Endothelial cell (in vitro differentiated cells): Measurements from ENCODE around the gene TIGD1. TPM values are rescaled to one million over a fixed set of nuclear protein-coding genes. Genes with fewer than 3 reads are reported as not detected.

ENCODE experiments used
- DNase-seq: peaks from one replicate; pipeline ENCODE4 v3.0.0; 2021; ENCODE audit warnings: low spot score
- H3K27ac Mint-ChIP-seq: one replicate; pipeline ENCODE4 v1.8.0; 2021; ENCODE audit warnings: mixed read lengths, inconsistent platforms; ENCODE audit not compliant: unreplicated experiment
- H3K27me3 Mint-ChIP-seq: one replicate; pipeline ENCODE4 v1.8.0; 2021; ENCODE audit warnings: mild to moderate bottlenecking, moderate library complexity, mixed read lengths, inconsistent platforms; ENCODE audit not compliant: unreplicated experiment
- H3K36me3 Mint-ChIP-seq: one replicate; pipeline ENCODE4 v1.8.0; 2021; ENCODE audit warnings: mild to moderate bottlenecking, low read depth, mixed read lengths, inconsistent platforms; ENCODE audit not compliant: unreplicated experiment
- H3K4me1 Mint-ChIP-seq: one replicate; pipeline ENCODE4 v1.8.0; 2021; ENCODE audit warnings: mild to moderate bottlenecking, mixed read lengths, inconsistent platforms; ENCODE audit not compliant: unreplicated experiment
- H3K4me3 Mint-ChIP-seq: one replicate; pipeline ENCODE4 v1.8.0; 2021; ENCODE audit warnings: mild to moderate bottlenecking, mixed read lengths, inconsistent platforms; ENCODE audit not compliant: unreplicated experiment
- H3K9me3 Mint-ChIP-seq: one replicate; pipeline ENCODE4 v1.8.0; 2021; ENCODE audit warnings: mixed read lengths, inconsistent platforms; ENCODE audit not compliant: unreplicated experiment
- total RNA-seq: library from RNA; stranded (reverse); fragmentation: NEBNext Ultra II Directional; extraction: Animal tissue kit (Norgen Biotek cat#: 25700); gene quantifications from one replicate; pipeline ENCODE4 v1.2.1, GENCODE V29; 2021; ENCODE audit not compliant: unreplicated experiment
- TF ChIP-seq, protein P1 (sequence below): fragments of 200-600 bp; sonication (generic); IDR thresholded peaks from one replicate; pipeline ENCODE4 v1.5.0; 2021; ENCODE audit warnings: antibody characterized with exemption; ENCODE audit not compliant: unreplicated experiment

The TIGD1 gene
- total RNA-seq, 1 donor from 2014 or later: 3.7 TPM

GRCh38 chr2:232526372-232526941 is 23.9 kb downstream of the TIGD1 start:
- H3K36me3 Mint-ChIP-seq: no peaks in the 10 kb centered on the region
- H3K9me3 Mint-ChIP-seq: no peaks in the 10 kb centered on the region
- H3K4me3 Mint-ChIP-seq: no peak overlapping the region
- peaks cover 9% of the 10 kb centered on the region for H3K27me3 Mint-ChIP-seq
- peaks cover 2% of the 10 kb centered on the region for H3K4me1 Mint-ChIP-seq
- no peak overlapping the region for H3K27ac Mint-ChIP-seq
- TF ChIP-seq, protein P1, sequence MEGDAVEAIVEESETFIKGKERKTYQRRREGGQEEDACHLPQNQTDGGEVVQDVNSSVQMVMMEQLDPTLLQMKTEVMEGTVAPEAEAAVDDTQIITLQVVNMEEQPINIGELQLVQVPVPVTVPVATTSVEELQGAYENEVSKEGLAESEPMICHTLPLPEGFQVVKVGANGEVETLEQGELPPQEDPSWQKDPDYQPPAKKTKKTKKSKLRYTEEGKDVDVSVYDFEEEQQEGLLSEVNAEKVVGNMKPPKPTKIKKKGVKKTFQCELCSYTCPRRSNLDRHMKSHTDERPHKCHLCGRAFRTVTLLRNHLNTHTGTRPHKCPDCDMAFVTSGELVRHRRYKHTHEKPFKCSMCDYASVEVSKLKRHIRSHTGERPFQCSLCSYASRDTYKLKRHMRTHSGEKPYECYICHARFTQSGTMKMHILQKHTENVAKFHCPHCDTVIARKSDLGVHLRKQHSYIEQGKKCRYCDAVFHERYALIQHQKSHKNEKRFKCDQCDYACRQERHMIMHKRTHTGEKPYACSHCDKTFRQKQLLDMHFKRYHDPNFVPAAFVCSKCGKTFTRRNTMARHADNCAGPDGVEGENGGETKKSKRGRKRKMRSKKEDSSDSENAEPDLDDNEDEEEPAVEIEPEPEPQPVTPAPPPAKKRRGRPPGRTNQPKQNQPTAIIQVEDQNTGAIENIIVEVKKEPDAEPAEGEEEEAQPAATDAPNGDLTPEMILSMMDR: no peak
- no peak for DNase-seq

GRCh38 chr2:232525791-232526371 is 24.5 kb downstream of the TIGD1 start, which contains the start of gene CHRND:
CHRND (plus strand) TSS chr2:232526160; CDS start chr2:232526216, 56 bp downstream.
- H3K36me3 Mint-ChIP-seq: no peaks in the 10 kb centered on the region
- DNase-seq: no peak
- peaks cover 2% of the 10 kb centered on the region for H3K4me1 Mint-ChIP-seq
- peaks cover 9% of the 10 kb centered on the region for H3K27me3 Mint-ChIP-seq
- H3K9me3 Mint-ChIP-seq: no peaks in the 10 kb centered on the region
- H3K4me3 Mint-ChIP-seq: no peak within 1 kb of the TSS
- H3K27ac Mint-ChIP-seq: no peak within 1 kb of the TSS
- TF ChIP-seq, protein P1: no peak

GRCh38 chr2:232525199-232525598 is 25.2 kb downstream of the TIGD1 start:
- TF ChIP-seq, protein P1: no peak

GRCh38 chr2:232524771-232525170 is 25.6 kb downstream of the TIGD1 start:
- H3K27ac Mint-ChIP-seq: no peak overlapping the region
- TF ChIP-seq, protein P1: no peak
- peaks cover 2% of the 10 kb centered on the region for H3K4me1 Mint-ChIP-seq
- no peaks in the 10 kb centered on the region for H3K36me3 Mint-ChIP-seq
- DNase-seq: no peak
- peaks cover 9% of the 10 kb centered on the region for H3K27me3 Mint-ChIP-seq
- no peaks in the 10 kb centered on the region for H3K9me3 Mint-ChIP-seq
- H3K4me3 Mint-ChIP-seq: no peak overlapping the region

More at GRCh38 chr2:232525199-232525598, 25.2 kb downstream of the TIGD1 start:
- H3K27me3 Mint-ChIP-seq: peaks cover 9% of the 10 kb centered on the region
- no peaks in the 10 kb centered on the region for H3K36me3 Mint-ChIP-seq
- peaks cover 2% of the 10 kb centered on the region for H3K4me1 Mint-ChIP-seq
- H3K4me3 Mint-ChIP-seq: no peak overlapping the region
- no peak for DNase-seq
- no peaks in the 10 kb centered on the region for H3K9me3 Mint-ChIP-seq
- no peak overlapping the region for H3K27ac Mint-ChIP-seq
